Panc1 (cell line): Measurements from ENCODE around the gene CCDC171. TPM values are rescaled to one million over a fixed set of nuclear protein-coding genes. Genes with fewer than 3 reads are reported as not detected.

Experiments
- ATAC-seq: fragments of 200-7000 bp; cut with Tn5 transposase; 2 replicates; pipeline ENCODE4 v1.9.1; 2020; ENCODE audit warnings: mild to moderate bottlenecking, moderate library complexity
- BruUV-seq: library from RNA; stranded (reverse); fragments of 400-500 nt; replicated peaks from 2 replicates; lab custom pipeline; 2021; lab: Mats Ljungman, UMichigan
- CTCF ChIA-PET: fragments of 300-600 bp; sonication (Branson Sonifier 250); formaldehyde crosslinking; loops from one replicate; lab custom pipeline; 2022; ENCODE audit warnings: antibody characterized with exemption; lab: Charles Lee
- POLR2A ChIA-PET: fragments of 300-600 bp; sonication (Branson Sonifier 250); formaldehyde crosslinking; loops from one replicate; lab custom pipeline; 2022; ENCODE audit warnings: antibody characterized with exemption; lab: Charles Lee
- DNase-seq: peaks from one replicate; pipeline ENCODE4 v3.0.0-alpha.2; 2010; ENCODE audit warnings: low read depth, low spot score
- H3K27ac ChIP-seq: 2 replicates; pipeline ENCODE4 v1.5.1; 2011; ENCODE audit warnings: mild to moderate bottlenecking, low read length, inconsistent platforms
- H3K27me3 ChIP-seq: fragments of 200-500 bp; sonication (Bioruptor generic); 2 replicates; pipeline ENCODE4 v1.6.0; 2014; ENCODE audit warnings: low read length, inconsistent platforms; ENCODE audit not compliant: control insufficient read depth, insufficient read depth
- H3K36me3 ChIP-seq: fragments of 200-500 bp; sonication (Bioruptor generic); 2 replicates; pipeline ENCODE4 v1.5.1; 2014; ENCODE audit warnings: inconsistent platforms, mild to moderate bottlenecking, low read length, moderate library complexity; ENCODE audit not compliant: control insufficient read depth, insufficient read depth
- H3K4me1 ChIP-seq: 2 replicates; pipeline ENCODE4 v1.5.1; 2011; ENCODE audit warnings: inconsistent platforms, mild to moderate bottlenecking, low read length, moderate library complexity; ENCODE audit not compliant: control insufficient read depth, insufficient read depth
- H3K4me3 ChIP-seq, 2 experiments: 2 replicates each; pipeline ENCODE4 v1.5.1; 2011 to 2012; ENCODE audit warnings: low read depth in 2 of 2, low read length in 2 of 2, mild to moderate bottlenecking in 2 of 2, inconsistent platforms in 1 of 2, moderate library complexity in 1 of 2
- H3K9me3 ChIP-seq: fragments of 200-500 bp; sonication (Bioruptor generic); 2 replicates; pipeline ENCODE4 v1.5.1; 2014; ENCODE audit warnings: low read depth, mild to moderate bottlenecking, inconsistent platforms, low read length, moderate library complexity; ENCODE audit not compliant: control insufficient read depth, insufficient read depth
- CTCF ChIP-seq: fragments of 450-650 bp; IDR thresholded peaks from 2 replicates; pipeline ENCODE4 v1.5.1; 2017; ENCODE audit warnings: mild to moderate bottlenecking
- POLR2AphosphoS5 ChIP-seq: IDR thresholded peaks from 2 replicates; pipeline ENCODE4 v1.6.1; 2012; ENCODE audit warnings: mild to moderate bottlenecking, low read depth, low read length, moderate library complexity
- REST ChIP-seq, 2 experiments: IDR thresholded peaks; 2 replicates each; pipeline ENCODE4 v1.6.1; 2011 to 2012; ENCODE audit warnings: low read depth in 2 of 2, control low read depth in 1 of 2, low read length in 1 of 2, mild to moderate bottlenecking in 1 of 2, moderate library complexity in 1 of 2; ENCODE audit not compliant: insufficient read depth in 1 of 2
- SIN3A ChIP-seq: IDR thresholded peaks from 2 replicates; pipeline ENCODE4 v1.6.1; 2012; ENCODE audit warnings: low read depth, mild to moderate bottlenecking, low read length, moderate library complexity, borderline replicate concordance; ENCODE audit not compliant: insufficient read depth
- TCF7L2 ChIP-seq: IDR thresholded peaks from 2 replicates; pipeline ENCODE4 v1.6.1; 2011; ENCODE audit warnings: mild to moderate bottlenecking, low read depth, low read length, inconsistent platforms
- in situ Hi-C: cut with HindIII; loops from 2 replicates; pipeline ENCODE4 v1.10.0; 2016; ENCODE audit warnings: low sequenced_read_pairs, low pct_unique_long_range_greater_than_20kb
- intact Hi-C: fragments of 100-400 bp; cut with micrococcal nuclease; formaldehyde crosslinking; loops from one replicate; pipeline ENCODE4 v1.10.0; 2022; ENCODE audit not compliant: unreplicated experiment
- total RNA-seq: library from RNA; stranded (reverse); gene quantifications from one replicate; pipeline ENCODE4 v1.2.1, GENCODE V29; 2021; ENCODE audit not compliant: unreplicated experiment

CCDC171 gene
- total RNA-seq, 1 experiment from 2014 or later, result 1.5 TPM

- H3K27me3 ChIP-seq, result no peaks in the 10 kb centered on the region
- no peak for DNase-seq
- no peak for TF ChIP-seq POLR2AphosphoS5
- TF ChIP-seq SIN3A, result no peak
- no peak for TF ChIP-seq TCF7L2
- no peak for TF ChIP-seq CTCF
- no peak for TF ChIP-seq REST (IDR thresholded peaks at IDR 0.05; ENCODE audit: insufficient read depth in 1 of 2, low read depth in 2 of 2, low read length in 1 of 2)
- H3K4me1 ChIP-seq, result no peaks in the 10 kb centered on the region
- H3K27ac ChIP-seq, result no peak overlapping the region
- no peak for ATAC-seq
- POLR2A ChIA-PET, result no interaction called here
- no peaks in the 10 kb centered on the region for H3K36me3 ChIP-seq
- in situ Hi-C loops (no loop called here), intact Hi-C loops (no loop called here)
- no peaks in the 10 kb centered on the region for H3K9me3 ChIP-seq
- CTCF ChIA-PET, result no interaction called here
- H3K4me3 ChIP-seq, result no peak overlapping the region
- no TSS peak for BruUV-seq
Measured at GRCh38 chr9:15975101-15975778, 422.4 kb downstream of the CCDC171 start.

- intact Hi-C loops (no loop called here), in situ Hi-C loops (no loop called here)
- ChIA-PET CTCF (no interaction called here), POLR2A (no interaction called here)
- no peak for TF ChIP-seq REST (IDR thresholded peaks at IDR 0.05; ENCODE audit: insufficient read depth in 1 of 2, low read depth in 2 of 2, low read length in 1 of 2)
- TF ChIP-seq CTCF, result no peak
- no peak for TF ChIP-seq SIN3A
- TF ChIP-seq POLR2AphosphoS5, result no peak
- TF ChIP-seq TCF7L2, result no peak
- ATAC-seq (no peak), DNase-seq (no peak)
- Histone ChIP-seq H3K4me1 (no peaks in the 10 kb centered on the region), H3K36me3 (no peaks in the 10 kb centered on the region), H3K9me3 (no peaks in the 10 kb centered on the region), H3K27me3 (no peaks in the 10 kb centered on the region), H3K27ac (no peak overlapping the region), H3K4me3 (no peak overlapping the region)
- no TSS peak for BruUV-seq
Measured at GRCh38 chr9:15977438-15977837, 424.6 kb downstream of the CCDC171 start.
